T-helper 22 cell (primary cell): ENCODE data around the gene IL13RA1.
"Not testable (repeated sequence)": the region's sequence is repeated elsewhere in the genome, so short reads cannot be mapped to it uniquely, and the experiment has no call there.

Experiments used
- DNase-seq: peaks from one replicate; pipeline ENCODE4 v3.0.0-alpha.2; 2020; ENCODE audit warnings: low read depth

Gene IL13RA1

DNA sequence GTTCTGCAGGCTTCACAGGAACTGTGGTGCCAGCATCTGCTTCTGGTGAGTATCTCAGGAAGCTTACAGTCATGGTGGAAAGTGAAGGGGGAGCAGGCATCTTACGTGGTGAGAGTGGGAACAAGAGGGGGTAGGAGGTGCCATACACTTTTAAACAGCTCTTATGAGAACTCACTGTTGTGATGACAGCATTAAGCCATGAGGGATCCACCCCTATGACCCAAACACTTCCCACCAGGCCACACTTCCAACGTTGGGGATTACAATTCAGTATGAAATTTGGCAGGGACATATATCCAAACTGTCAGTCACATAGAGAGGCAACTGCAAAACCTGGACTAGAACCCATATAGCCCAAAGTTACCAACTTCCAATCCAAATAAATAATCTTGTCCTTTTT, 53.1 kb downstream of the IL13RA1 start:
- DNase-seq, result no peak

DNA sequence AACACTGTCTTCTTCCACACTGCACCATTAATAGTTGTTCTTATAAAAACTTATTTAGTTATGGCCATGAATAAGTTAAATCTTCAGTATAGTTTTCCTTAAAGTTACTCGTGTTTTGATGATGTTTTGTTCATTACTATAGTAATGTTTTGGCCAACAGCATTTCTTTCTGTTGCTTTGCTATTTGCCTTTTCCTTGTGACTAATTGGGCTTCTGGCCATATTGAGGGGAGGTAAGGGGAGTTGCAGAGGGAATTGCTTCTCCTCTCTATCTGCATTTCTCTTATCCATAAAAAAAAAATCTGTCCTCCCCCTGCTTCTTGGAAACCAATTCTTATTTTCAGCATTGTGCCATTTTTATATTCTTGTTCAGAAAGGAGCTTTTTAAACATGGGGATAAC, 53.5 kb downstream of the IL13RA1 start:
- DNase-seq, result no peak

DNA sequence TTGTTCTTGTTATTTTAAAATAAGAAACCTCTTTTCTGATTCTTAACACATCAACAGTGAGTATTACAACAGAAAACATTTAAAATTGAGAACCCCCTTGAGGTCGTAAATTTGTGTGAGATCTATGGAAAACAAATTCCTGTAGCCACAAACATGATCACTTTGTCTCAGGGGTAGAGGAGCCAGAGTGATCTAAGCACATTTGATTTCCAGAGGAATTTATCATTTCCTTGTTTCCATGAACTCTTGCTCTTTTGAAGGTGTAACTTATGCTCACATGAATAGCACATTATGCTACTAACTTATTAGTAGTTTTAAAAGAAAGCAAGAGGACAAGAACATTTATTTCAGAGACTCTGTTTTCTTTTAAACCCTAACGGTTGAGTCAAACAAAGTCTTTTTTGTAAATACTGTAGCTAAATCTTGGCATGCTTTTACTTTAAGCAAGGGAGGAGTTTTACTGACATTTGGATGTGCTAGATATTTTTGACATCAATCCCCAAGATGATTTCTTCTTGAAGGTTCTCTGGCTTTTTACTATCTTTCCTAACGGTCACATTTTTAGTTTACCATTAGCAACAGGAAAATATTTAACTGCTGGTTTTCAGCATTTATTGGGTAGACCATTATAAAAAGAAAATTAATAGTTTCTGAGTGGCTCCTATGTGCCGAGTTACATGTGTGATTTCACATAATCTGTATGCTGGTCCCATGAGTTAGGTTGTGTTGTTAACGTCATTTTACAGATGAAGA, 68.3 kb downstream of the IL13RA1 start:
- no peak for DNase-seq

DNA sequence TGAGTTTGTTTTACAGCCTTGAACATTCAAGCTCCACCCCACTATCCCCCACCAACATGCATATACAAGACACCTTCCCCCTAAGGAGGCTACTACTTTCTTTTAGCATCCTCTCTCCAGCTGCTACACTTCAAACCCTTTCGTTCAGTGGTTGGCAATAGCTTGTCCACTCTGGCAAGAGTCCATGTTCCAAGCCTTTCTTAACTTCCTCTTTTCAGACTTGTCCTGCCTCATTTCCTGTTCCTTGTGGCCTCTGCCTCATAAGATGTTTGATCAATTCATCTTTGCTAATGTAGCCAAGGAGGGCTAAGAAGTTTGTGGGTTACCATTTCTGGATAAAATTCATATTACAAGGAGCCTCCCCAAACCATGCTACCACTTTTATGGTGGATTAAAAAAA, 75.5 kb downstream of the IL13RA1 start:
- DNase-seq, result no peak

GRCh38 chrX:118807151-118808017, 80.0 kb downstream of the IL13RA1 start:
- no peak for DNase-seq

DNA sequence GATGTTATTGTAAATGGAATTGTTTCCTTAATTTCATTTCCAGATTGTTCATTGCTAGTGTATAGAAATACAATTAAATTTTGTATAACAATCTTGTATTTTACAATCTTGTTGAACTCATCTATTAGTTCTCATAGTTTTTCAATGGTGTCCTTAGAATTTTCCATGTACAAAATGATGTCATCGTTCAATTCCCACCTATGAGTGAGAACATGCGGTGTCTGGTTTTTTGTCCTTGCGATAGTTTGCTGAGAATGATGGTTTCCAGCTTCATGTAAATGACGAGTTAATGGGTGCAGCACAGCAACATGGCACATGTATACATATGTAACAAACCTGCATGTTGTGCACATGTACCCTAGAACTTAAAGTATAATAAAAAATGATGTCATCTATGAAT, 89.9 kb downstream of the IL13RA1 start:
- not testable (repeated sequence) for DNase-seq

DNA sequence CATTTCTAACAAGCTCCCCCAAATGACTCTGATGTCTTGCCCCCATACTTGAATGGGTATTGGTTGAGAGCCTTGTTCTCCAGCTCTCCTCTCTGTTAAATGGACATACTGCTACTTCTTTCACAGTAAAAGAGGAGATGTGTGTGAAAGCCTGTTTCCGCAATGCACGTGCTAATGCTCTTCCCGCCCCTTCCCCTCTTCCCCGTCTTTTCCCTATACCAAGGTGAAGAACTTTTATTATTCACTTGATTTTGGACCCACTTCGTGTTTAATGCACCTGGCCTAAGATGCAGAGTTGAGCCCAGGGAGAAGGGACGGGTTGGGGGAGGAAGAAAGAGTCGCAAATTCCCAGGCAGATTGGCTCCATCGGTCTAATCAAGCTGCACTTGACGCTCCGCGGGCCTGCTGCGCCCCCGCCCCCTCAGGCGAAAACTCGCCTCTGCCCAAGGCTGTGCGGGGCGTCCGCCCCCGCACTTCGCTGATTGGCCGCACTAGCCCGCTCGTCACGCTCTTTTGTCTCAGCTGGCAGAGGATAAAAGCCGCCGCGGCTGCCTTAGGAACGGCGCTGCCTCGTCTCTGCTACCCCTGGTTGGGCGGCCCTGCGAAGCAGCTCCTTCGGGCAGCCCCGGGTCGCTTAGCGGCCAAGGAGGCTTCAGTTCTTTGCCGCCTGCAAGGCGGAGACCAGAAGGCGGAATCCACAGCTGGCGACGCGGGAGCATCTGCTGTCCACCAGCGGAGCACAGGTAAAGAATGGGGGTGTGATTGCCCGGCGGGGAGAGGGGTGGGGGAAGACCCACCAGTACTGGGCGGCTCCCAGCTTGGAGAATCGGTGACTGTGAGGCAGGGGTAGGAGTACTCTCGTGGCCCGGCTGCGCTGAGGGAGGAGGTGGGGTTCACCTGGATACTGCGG, 96.1 kb downstream of the IL13RA1 start, which contains the start of gene ZCCHC12:
ZCCHC12 (plus strand) TSS at position 562 of the 910 bp plus-strand sequence. CDS start 1,421 bp downstream, outside the sequence.
- peak; percentile 6 for DNase-seq

GRCh38 chrX:118824173-118824730, 96.8 kb downstream of the IL13RA1 start:
- no peak for DNase-seq

GRCh38 chrX:118825227-118825626, 97.8 kb downstream of the IL13RA1 start:
- DNase-seq, result no peak

GRCh38 chrX:118839334-118839958, 112.0 kb downstream of the IL13RA1 start:
- DNase-seq, result peak; percentile 12
